GM12873 (cell line): Measurements from ENCODE around the gene BORCS6.

Source experiments
- CTCF ChIP-seq: IDR thresholded peaks from 2 replicates; pipeline ENCODE4 v1.5.1; 2012; ENCODE audit warnings: low read depth, mild to moderate bottlenecking, moderate library complexity, low read length, control low read depth; ENCODE audit not compliant: insufficient read depth; ENCODE audit errors: missing control alignments

The BORCS6 gene

GRCh38 chr17:8162997-8163977, 26.7 kb downstream of the BORCS6 start:
- TF ChIP-seq CTCF: no peak

GRCh38 chr17:8162233-8162996, 27.6 kb downstream of the BORCS6 start, which contains the start of gene VAMP2:
VAMP2 (minus strand) TSS chr17:8162948; CDS start chr17:8162879, 69 bp downstream.
- TF ChIP-seq CTCF: no peak

GRCh38 chr17:8161289-8162232, 28.4 kb downstream of the BORCS6 start:
- TF ChIP-seq CTCF: no peak

- no peak for TF ChIP-seq CTCF
Observed at GRCh38 chr17:8160741-8161221, 29.2 kb downstream of the BORCS6 start.

- TF ChIP-seq CTCF: no peak
Observed at GRCh38 chr17:8160224-8160577, 29.8 kb downstream of the BORCS6 start.

- peak; percentile 1 for TF ChIP-seq CTCF
Observed at GRCh38 chr17:8159459-8160223, 30.3 kb downstream of the BORCS6 start.
